Inflammatory macrophage (primary cell): ENCODE data around the gene ACTG1.

Source experiments
- DNase-seq, 2 donors: peaks; one replicate each; pipeline ENCODE4 v3.0.0-alpha.2; 2020 to 2022
- total RNA-seq, 18 experiments: gene quantifications; one replicate each; lab custom pipeline; 2026; ENCODE audit warnings: mixed read lengths in 6 of 18, inconsistent platforms in 2 of 18; lab: John Stamatoyannopoulos, UW

Gene ACTG1
- total RNA-seq = 2,096 to 3,416 (median 2,971) reads per million in 18 experiments

GRCh38 chr17:81512562-81513371 is at the start of gene ACTG1:
TSS of gene ACTG1 (minus strand) at chr17:81512799. CDS start at chr17:81512354, 445 bp downstream.
- peak; percentile 93 to 97 for DNase-seq

- DNase-seq = no peak
Measured at GRCh38 chr17:81561494-81561885, 48.9 kb upstream of the ACTG1 start.

- peak; percentile 17 to 57 for DNase-seq
Measured at GRCh38 chr17:81558941-81559806, 46.6 kb upstream of the ACTG1 start.

GRCh38 chr17:81558115-81558468 is 45.5 kb upstream of the ACTG1 start:
- no peak for DNase-seq

GRCh38 chr17:81557276-81558114 is 44.9 kb upstream of the ACTG1 start:
- no peak for DNase-seq

GRCh38 chr17:81556863-81557262 is 44.3 kb upstream of the ACTG1 start:
- no peak for DNase-seq

GRCh38 chr17:81556175-81556691 is 43.6 kb upstream of the ACTG1 start:
- peak; percentile 22 to 67 for DNase-seq

GRCh38 chr17:81553616-81554181 is 41.1 kb upstream of the ACTG1 start:
- DNase-seq = peak; percentile 83 to 89

- DNase-seq = peak; percentile 75 to 85
Measured at GRCh38 chr17:81553018-81553615, 40.5 kb upstream of the ACTG1 start.

- DNase-seq = peak; percentile 75 to 89
Measured at GRCh38 chr17:81552244-81553017, 39.8 kb upstream of the ACTG1 start, which contains the start of gene FAAP100. TSS of gene FAAP100 (minus strand) at chr17:81552353. CDS start at chr17:81552330, 23 bp downstream.

- DNase-seq = peak; percentile 28 to 37
Measured at GRCh38 chr17:81551458-81552243, 39.1 kb upstream of the ACTG1 start.

GRCh38 chr17:81550830-81551457 is 38.3 kb upstream of the ACTG1 start:
- DNase-seq = no peak

GRCh38 chr17:81550285-81550684 is 37.7 kb upstream of the ACTG1 start:
- DNase-seq = no peak

GRCh38 chr17:81549826-81550225 is 37.2 kb upstream of the ACTG1 start:
- DNase-seq = no peak

GRCh38 chr17:81549031-81549557 is 36.5 kb upstream of the ACTG1 start:
- no peak for DNase-seq

GRCh38 chr17:81547614-81547982 is 35.0 kb upstream of the ACTG1 start:
- DNase-seq = no peak

- DNase-seq = no peak
Measured at GRCh38 chr17:81546906-81547613, 34.5 kb upstream of the ACTG1 start.
